Gastrocnemius medialis (tissue), 4 donors: ENCODE data around the gene CFAP57. TPM values are rescaled to one million over a fixed set of nuclear protein-coding genes. Genes with fewer than 3 reads are reported as not detected.

ENCODE experiments used
- ATAC-seq, 2 donors: fragments of 150-250 bp; one replicate each; pipeline ENCODE4 v1.9.1; 2016
- DNase-seq, 2 donors: peaks; one replicate each; pipeline ENCODE4 v3.0.0-alpha.2; 2019
- H3K27ac ChIP-seq, 4 donors: fragments of 200-600 bp; sonication (generic); 1 replicate in 1 of 4; 2 replicates in 3 of 4; pipeline ENCODE4 v1.5.1; 2016 to 2018; ENCODE audit warnings: mild to moderate bottlenecking in 2 of 4, moderate library complexity in 1 of 4
- H3K27me3 ChIP-seq, 3 donors: fragments of 200-600 bp; sonication (generic) in 2 of 3; 1 replicate in 1 of 3; 2 replicates in 2 of 3; pipeline versions ENCODE4 v1.5.1 to v1.6.0; 2016 to 2019; ENCODE audit warnings: mild to moderate bottlenecking in 1 of 3, moderate library complexity in 1 of 3
- H3K36me3 ChIP-seq, 2 donors: fragments of 200-600 bp; sonication (generic) in 1 of 2; one replicate each; pipeline ENCODE4 v1.5.1; 2017 to 2018
- H3K4me1 ChIP-seq, 2 donors: fragments of 200-600 bp; sonication (generic) in 1 of 2; one replicate each; pipeline ENCODE4 v1.5.1; 2016 to 2017; ENCODE audit warnings: mild to moderate bottlenecking in 2 of 2
- H3K4me3 ChIP-seq, 4 donors: fragments of 200-600 bp; sonication (generic) in 3 of 4; 1 replicate in 1 of 4; 2 replicates in 3 of 4; pipeline ENCODE4 v1.5.1; 2016 to 2019; ENCODE audit warnings: mild to moderate bottlenecking in 2 of 4
- H3K9me3 ChIP-seq, 3 donors: fragments of 200-600 bp; sonication (generic) in 2 of 3; 1 replicate in 1 of 3; 2 replicates in 2 of 3; pipeline ENCODE4 v1.5.1; 2016 to 2019
- POLR2A ChIP-seq, 2 donors: fragments of 450-650 bp; IDR thresholded peaks; one replicate each; pipeline ENCODE4 v1.6.1; 2017; ENCODE audit warnings: antibody characterized with exemption in 2 of 2, mild to moderate bottlenecking in 2 of 2, moderate library complexity in 2 of 2
- in situ Hi-C, 4 donors: fragments of 200-750 bp; cut with MboI; loops; one replicate each; pipeline versions ENCODE4 v1.15.0 to v1.8.0; 2017; ENCODE audit warnings: low sequenced_read_pairs in 4 of 4
- intact Hi-C: fragments of 100-400 bp; cut with DNase I; formaldehyde crosslinking; loops from one replicate; pipeline ENCODE4 v1.15.1; 2023; ENCODE audit warnings: low total_unique reads
- total RNA-seq, 4 donors: library from RNA; depleted of rRNA; stranded (reverse); fragments of >200 nt; gene quantifications; one replicate each; pipeline versions ENCODE4 v1.1.0 to v1.2.3, GENCODE V29; 2016
- TF ChIP-seq, protein P1 (sequence below), 5 experiments: fragments of 450-650 bp in 3 of 5; fragments of 200-600 bp in 2 of 5; sonication (generic) in 2 of 5; IDR thresholded peaks in 4 of 5; conservative IDR thresholded peaks in 1 of 5; 1 replicate in 4 of 5; 2 replicates in 1 of 5; pipeline ENCODE4 v1.5.1; 2016 to 2019; ENCODE audit warnings: antibody characterized with exemption in 5 of 5, mild to moderate bottlenecking in 3 of 5, moderate library complexity in 3 of 5

Gene CFAP57
- total RNA-seq, 4 donors from 2014 or later, result 0.10 to 0.13 TPM; not detected in 2

DNA sequence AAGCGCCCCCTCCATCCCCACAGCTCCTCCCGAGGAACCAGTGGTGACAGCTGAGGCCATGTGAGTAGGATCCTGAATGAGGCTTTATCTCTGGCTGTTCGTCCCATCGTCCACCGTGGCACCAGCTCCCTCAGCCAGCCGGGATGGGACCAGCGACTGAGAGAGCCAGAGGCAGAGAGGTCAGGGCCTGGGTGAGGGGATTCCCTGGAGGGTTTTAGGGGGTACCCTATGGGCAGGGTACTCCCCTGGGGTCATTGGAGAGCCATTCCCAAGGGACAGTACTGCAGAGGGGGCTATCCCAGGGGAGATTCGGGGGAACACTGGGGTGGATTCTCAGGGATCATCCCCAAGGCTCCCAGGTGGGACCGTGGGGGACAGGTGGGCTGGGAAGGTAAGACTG is 100.0 kb downstream of the CFAP57 start:
- no peak for ATAC-seq
- Histone ChIP-seq H3K36me3 (no peaks in the 10 kb centered on the region), H3K9me3 (no peaks in the 10 kb centered on the region), H3K4me1 (no peaks in the 10 kb centered on the region), H3K27me3 (peaks cover 8 to 16% (median 11%) of the 10 kb centered on the region in 3 donors), H3K27ac (no peak overlapping the region), H3K4me3 (no peak overlapping the region)
- TF ChIP-seq POLR2A (IDR thresholded peaks at IDR 0.05), result no peak
- TF ChIP-seq, protein P1, sequence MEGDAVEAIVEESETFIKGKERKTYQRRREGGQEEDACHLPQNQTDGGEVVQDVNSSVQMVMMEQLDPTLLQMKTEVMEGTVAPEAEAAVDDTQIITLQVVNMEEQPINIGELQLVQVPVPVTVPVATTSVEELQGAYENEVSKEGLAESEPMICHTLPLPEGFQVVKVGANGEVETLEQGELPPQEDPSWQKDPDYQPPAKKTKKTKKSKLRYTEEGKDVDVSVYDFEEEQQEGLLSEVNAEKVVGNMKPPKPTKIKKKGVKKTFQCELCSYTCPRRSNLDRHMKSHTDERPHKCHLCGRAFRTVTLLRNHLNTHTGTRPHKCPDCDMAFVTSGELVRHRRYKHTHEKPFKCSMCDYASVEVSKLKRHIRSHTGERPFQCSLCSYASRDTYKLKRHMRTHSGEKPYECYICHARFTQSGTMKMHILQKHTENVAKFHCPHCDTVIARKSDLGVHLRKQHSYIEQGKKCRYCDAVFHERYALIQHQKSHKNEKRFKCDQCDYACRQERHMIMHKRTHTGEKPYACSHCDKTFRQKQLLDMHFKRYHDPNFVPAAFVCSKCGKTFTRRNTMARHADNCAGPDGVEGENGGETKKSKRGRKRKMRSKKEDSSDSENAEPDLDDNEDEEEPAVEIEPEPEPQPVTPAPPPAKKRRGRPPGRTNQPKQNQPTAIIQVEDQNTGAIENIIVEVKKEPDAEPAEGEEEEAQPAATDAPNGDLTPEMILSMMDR (IDR thresholded peaks at IDR 0.05 in 4 of 5, conservative IDR thresholded peaks at IDR 0.05 in 1 of 5), result no peak
- DNase-seq, result no peak
- intact Hi-C loops, result no loop called here
- in situ Hi-C loops, result no loop called here

DNA sequence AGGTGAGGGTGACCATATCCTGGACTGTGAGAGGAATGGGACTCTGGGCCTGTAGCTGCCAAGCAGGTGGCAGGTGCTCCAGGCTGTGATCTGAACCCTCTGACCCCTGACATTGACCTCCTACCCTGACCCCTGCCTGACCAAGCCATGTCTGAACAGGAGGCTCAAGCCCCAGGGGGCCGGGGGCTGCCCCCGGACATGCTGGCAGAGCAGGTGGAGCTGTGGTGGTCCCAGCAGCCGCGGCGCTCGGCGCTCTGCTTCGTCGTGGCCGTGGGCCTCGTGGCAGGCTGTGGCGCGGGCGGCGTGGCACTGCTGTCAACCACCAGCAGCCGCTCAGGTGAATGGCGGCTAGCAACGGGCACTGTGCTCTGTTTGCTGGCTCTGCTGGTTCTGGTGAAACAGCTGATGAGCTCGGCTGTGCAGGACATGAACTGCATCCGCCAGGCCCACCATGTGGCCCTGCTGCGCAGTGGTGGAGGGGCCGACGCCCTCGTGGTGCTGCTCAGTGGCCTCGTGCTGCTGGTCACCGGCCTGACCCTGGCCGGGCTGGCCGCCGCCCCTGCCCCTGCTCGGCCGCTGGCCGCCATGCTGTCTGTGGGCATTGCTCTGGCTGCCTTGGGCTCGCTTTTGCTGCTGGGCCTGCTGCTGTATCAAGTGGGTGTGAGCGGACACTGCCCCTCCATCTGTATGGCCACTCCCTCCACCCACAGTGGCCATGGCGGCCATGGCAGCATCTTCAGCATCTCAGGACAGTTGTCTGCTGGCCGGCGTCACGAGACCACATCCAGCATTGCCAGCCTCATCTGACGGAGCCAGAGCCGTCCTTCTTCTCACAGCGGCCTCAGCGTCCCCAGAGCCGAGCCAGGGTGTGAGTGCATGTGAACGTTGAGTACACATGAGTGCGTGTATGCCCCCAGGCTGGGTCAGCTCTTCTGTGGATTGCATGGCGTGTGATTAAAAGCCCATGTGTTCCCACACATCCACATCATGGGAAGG is 100.7 kb downstream of the CFAP57 start:
- ATAC-seq (no peak), DNase-seq (no peak)
- no peak overlapping the region for H3K4me3 ChIP-seq

DNA sequence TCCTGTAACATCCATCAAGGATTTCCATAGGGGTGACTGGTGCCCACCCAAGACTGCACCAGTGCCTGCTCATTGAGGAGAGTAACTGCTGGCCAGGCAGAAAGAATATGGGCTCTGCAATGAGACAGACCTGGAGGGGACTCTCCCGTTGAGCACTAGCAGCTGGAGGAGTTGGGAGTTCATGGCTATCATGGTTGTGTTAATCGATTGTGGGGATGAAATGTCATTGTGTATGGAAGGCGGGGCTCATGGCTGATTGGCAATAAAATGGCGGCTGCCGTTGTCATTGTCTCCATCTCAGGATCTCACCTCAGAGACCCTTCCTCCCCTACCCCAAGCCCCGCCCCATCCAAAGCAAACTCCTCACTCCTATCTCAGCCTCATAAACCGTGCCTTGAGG is 101.6 kb downstream of the CFAP57 start:
- intact Hi-C loops, result no loop called here
- H3K27ac ChIP-seq, result no peak overlapping the region
- H3K27me3 ChIP-seq, result peaks cover 8 to 16% (median 11%) of the 10 kb centered on the region in 3 donors
- DNase-seq, result no peak
- in situ Hi-C loops, result no loop called here
- H3K9me3 ChIP-seq, result no peaks in the 10 kb centered on the region
- no peak overlapping the region for H3K4me3 ChIP-seq
- no peak for ATAC-seq
- no peak for TF ChIP-seq POLR2A (IDR thresholded peaks at IDR 0.05)
- TF ChIP-seq, protein P1 (IDR thresholded peaks at IDR 0.05 in 4 of 5, conservative IDR thresholded peaks at IDR 0.05 in 1 of 5), result no peak
- H3K4me1 ChIP-seq, result no peaks in the 10 kb centered on the region
- no peaks in the 10 kb centered on the region for H3K36me3 ChIP-seq

More for the DNA sequence above, 100.7 kb downstream of the CFAP57 start:
- Histone ChIP-seq H3K36me3 (no peaks in the 10 kb centered on the region), H3K9me3 (no peaks in the 10 kb centered on the region), H3K27ac (no peak overlapping the region), H3K4me1 (no peaks in the 10 kb centered on the region), H3K27me3 (peaks cover 8 to 16% (median 11%) of the 10 kb centered on the region in 3 donors)
- TF ChIP-seq POLR2A (IDR thresholded peaks at IDR 0.05), result no peak
- in situ Hi-C loops (no loop called here), intact Hi-C loops (no loop called here)

DNA sequence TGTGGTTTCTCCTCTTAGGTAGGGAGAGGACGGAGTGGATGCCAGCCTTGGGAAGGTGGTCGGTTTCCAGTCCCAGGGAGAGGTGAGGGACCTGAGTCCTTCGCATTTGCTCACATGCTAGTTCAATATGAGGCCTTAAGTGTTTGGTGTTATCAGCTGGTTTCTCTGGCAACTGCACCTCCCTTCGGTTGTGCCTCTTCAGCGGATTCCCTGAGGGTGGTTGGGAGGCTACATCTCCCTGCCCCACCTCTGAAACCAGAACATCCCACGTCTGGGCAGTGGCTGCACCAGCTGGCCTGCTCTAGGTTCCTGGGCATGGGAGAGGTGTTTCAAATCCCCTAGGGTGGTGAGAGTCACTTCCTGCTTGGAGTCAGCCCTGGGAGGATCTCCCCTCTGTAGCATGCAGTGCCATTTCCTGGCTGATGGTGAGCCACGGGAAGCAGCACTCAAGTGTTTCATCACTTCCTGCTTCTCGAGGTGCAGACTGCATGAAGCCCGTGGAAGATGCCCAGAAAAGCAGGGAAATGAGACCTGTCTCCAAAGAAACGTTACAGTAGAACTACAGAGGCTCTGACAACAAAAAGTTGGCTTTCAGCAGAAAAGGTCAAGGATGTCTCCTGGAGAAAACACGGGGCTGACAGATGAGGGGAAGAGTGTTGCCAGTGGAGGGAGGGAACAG is 102.1 kb downstream of the CFAP57 start:
- TF ChIP-seq, protein P1 (IDR thresholded peaks at IDR 0.05 in 4 of 5, conservative IDR thresholded peaks at IDR 0.05 in 1 of 5), result no peak
- TF ChIP-seq POLR2A (IDR thresholded peaks at IDR 0.05), result no peak
- Histone ChIP-seq H3K36me3 (no peaks in the 10 kb centered on the region), H3K27ac (peak overlapping the region in 1 of 4 donors; percentile 31), H3K9me3 (no peaks in the 10 kb centered on the region), H3K4me1 (no peaks in the 10 kb centered on the region), H3K4me3 (no peak overlapping the region), H3K27me3 (peaks cover 8 to 16% (median 11%) of the 10 kb centered on the region in 3 donors)
- DNase-seq (no peak), ATAC-seq (peak in 1 of 2 donors; percentile 46)
- intact Hi-C loops, result no loop called here
- in situ Hi-C loops, result no loop called here

DNA sequence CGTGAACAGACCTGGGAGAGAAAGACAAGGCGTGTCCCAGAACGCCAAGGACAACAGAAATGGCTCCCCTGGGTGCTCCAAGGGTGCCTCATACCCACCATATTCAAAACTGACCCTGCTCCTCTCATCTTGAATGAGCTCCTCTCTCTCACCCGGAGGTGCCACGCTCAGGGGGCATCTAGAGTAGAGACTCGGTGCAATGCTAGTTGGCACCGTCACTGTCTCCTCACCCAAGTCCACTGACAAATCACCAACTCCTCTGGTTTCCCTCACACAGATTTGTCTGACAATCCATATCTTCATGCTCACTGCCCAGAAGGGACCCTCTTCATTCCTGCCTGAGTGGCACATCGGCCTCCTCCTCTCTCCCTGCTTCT is 102.7 kb downstream of the CFAP57 start:
- intact Hi-C loops, result no loop called here
- Histone ChIP-seq H3K36me3 (no peaks in the 10 kb centered on the region), H3K27ac (no peak overlapping the region), H3K4me3 (no peak overlapping the region), H3K27me3 (peaks cover 8 to 16% (median 11%) of the 10 kb centered on the region in 3 donors), H3K9me3 (no peaks in the 10 kb centered on the region), H3K4me1 (no peaks in the 10 kb centered on the region)
- in situ Hi-C loops, result no loop called here
- DNase-seq (no peak), ATAC-seq (no peak)
- no peak for TF ChIP-seq POLR2A (IDR thresholded peaks at IDR 0.05)
- TF ChIP-seq, protein P1 (IDR thresholded peaks at IDR 0.05 in 4 of 5, conservative IDR thresholded peaks at IDR 0.05 in 1 of 5), result no peak
